IMR-90 (cell line): ENCODE data around the gene PHACTR3. TPM values are rescaled to one million over a fixed set of nuclear protein-coding genes. Genes with fewer than 3 reads are reported as not detected.

ENCODE experiments used
- ATAC-seq: fragments of 200-7000 bp; cut with Tn5 transposase; 2 replicates; pipeline ENCODE4 v1.9.1; 2020; ENCODE audit warnings: low read depth, mild to moderate bottlenecking, moderate library complexity
- BruUV-seq: library from RNA; stranded (reverse); fragments of 400-500 nt; replicated peaks from 2 replicates; lab custom pipeline; 2021; lab: Mats Ljungman, UMichigan
- CTCF ChIA-PET: fragments of 300-600 bp; formaldehyde crosslinking; extraction: SDS; loops from one replicate; lab custom pipeline; 2021; ENCODE audit warnings: antibody characterized with exemption; lab: Yijun Ruan, JAX
- POLR2A ChIA-PET: fragments of 300-600 bp; sonication (Branson Sonifier 250); formaldehyde crosslinking; loops from one replicate; lab custom pipeline; 2022; ENCODE audit warnings: antibody characterized with exemption; ENCODE audit not compliant: unreplicated experiment; lab: Charles Lee
- DNase-seq: peaks from one replicate; pipeline ENCODE4 v3.0.0; 2013
- H2AFZ ChIP-seq: replicated peaks from 2 replicates; pipeline ENCODE3; 2013; ENCODE audit warnings: low read length, mild to moderate bottlenecking; ENCODE audit not compliant: poor library complexity
- H2AK5ac ChIP-seq: 2 replicates; pipeline ENCODE4 v1.6.1; 2013; ENCODE audit warnings: low read depth, low read length, inconsistent platforms
- H2AK9ac ChIP-seq: replicated peaks from 2 replicates; pipeline ENCODE3; 2013; ENCODE audit warnings: mild to moderate bottlenecking, low read depth, low read length, moderate library complexity; ENCODE audit not compliant: poor library complexity
- H2BK120ac ChIP-seq: 2 replicates; pipeline ENCODE4 v1.6.1; 2013; ENCODE audit warnings: low read depth, low read length, inconsistent platforms
- H2BK15ac ChIP-seq: 3 replicates; pipeline ENCODE4 v1.6.1; 2013; ENCODE audit warnings: low read depth, low read length, inconsistent platforms
- H2BK20ac ChIP-seq: 2 replicates; pipeline ENCODE4 v1.6.1; 2013; ENCODE audit warnings: low read depth, mild to moderate bottlenecking, inconsistent platforms, low read length, moderate library complexity
- H2BK5ac ChIP-seq: 2 replicates; pipeline ENCODE4 v1.6.1; 2013; ENCODE audit warnings: mild to moderate bottlenecking, low read depth, low read length, inconsistent platforms; ENCODE audit not compliant: poor library complexity, severe bottlenecking
- H3K14ac ChIP-seq: replicated peaks from 2 replicates; pipeline ENCODE4 v1.6.1; 2013; ENCODE audit warnings: low read depth, low read length, inconsistent platforms
- H3K18ac ChIP-seq: 2 replicates; pipeline ENCODE4 v1.6.1; 2013; ENCODE audit warnings: low read depth, low read length, control low read depth
- H3K23ac ChIP-seq: 2 replicates; pipeline ENCODE4 v1.6.1; 2013; ENCODE audit warnings: low read depth, low read length, inconsistent platforms
- H3K27ac ChIP-seq: 2 replicates; pipeline ENCODE4 v1.5.1; 2013; ENCODE audit warnings: mild to moderate bottlenecking, control low read depth, low read length; ENCODE audit not compliant: insufficient read depth
- H3K27me3 ChIP-seq: 2 replicates; pipeline ENCODE4 v1.6.1; 2013; ENCODE audit warnings: low read length; ENCODE audit not compliant: control insufficient read depth, insufficient read depth
- H3K36me3 ChIP-seq: 2 replicates; pipeline ENCODE4 v1.6.1; 2013; ENCODE audit warnings: low read length, mixed read lengths; ENCODE audit not compliant: control insufficient read depth, insufficient read depth
- H3K4ac ChIP-seq: 2 replicates; pipeline ENCODE4 v1.6.1; 2013; ENCODE audit warnings: low read depth, low read length, inconsistent platforms
- H3K4me1 ChIP-seq: 2 replicates; pipeline ENCODE4 v1.6.1; 2013; ENCODE audit warnings: low read length, mixed read lengths; ENCODE audit not compliant: control insufficient read depth, insufficient read depth
- H3K4me2 ChIP-seq: 2 replicates; pipeline ENCODE4 v1.6.1; 2013; ENCODE audit warnings: low read depth, mild to moderate bottlenecking, control low read depth, low read length, moderate library complexity
- H3K4me3 ChIP-seq: 2 replicates; pipeline ENCODE4 v1.5.1; 2013; ENCODE audit warnings: low read depth, mild to moderate bottlenecking, control low read depth, low read length, moderate library complexity; ENCODE audit not compliant: insufficient read depth
- H3K56ac ChIP-seq: 2 replicates; pipeline ENCODE4 v1.6.1; 2013; ENCODE audit warnings: low read length, inconsistent platforms; ENCODE audit not compliant: insufficient read depth; ENCODE audit errors: extremely low read depth
- H3K79me1 ChIP-seq, 2 experiments: 2 replicates each; pipeline ENCODE4 v1.6.1; 2013; ENCODE audit warnings: low read length in 2 of 2, inconsistent platforms in 1 of 2, low read depth in 1 of 2
- H3K9ac ChIP-seq: 2 replicates; pipeline ENCODE4 v1.6.1; 2013; ENCODE audit warnings: low read depth, low read length, control low read depth
- H3K9me1 ChIP-seq: 2 replicates; pipeline ENCODE4 v1.6.1; 2013; ENCODE audit warnings: low read length, inconsistent platforms; ENCODE audit not compliant: insufficient read depth
- H3K9me3 ChIP-seq: 2 replicates; pipeline ENCODE4 v1.6.1; 2013; ENCODE audit warnings: low read length; ENCODE audit not compliant: control insufficient read depth, insufficient read depth
- H4K20me1 ChIP-seq: 2 replicates; pipeline ENCODE4 v1.6.1; 2013; ENCODE audit warnings: low read length, inconsistent platforms; ENCODE audit not compliant: insufficient read depth
- H4K5ac ChIP-seq: 2 replicates; pipeline ENCODE4 v1.6.1; 2013; ENCODE audit warnings: mild to moderate bottlenecking, low read depth, low read length, control low read depth
- H4K8ac ChIP-seq, 2 experiments: 2 replicates each; pipeline ENCODE4 v1.6.1; 2013; ENCODE audit warnings: low read depth in 2 of 2, low read length in 2 of 2, control low read depth in 1 of 2, inconsistent platforms in 1 of 2
- H4K91ac ChIP-seq: 2 replicates; pipeline ENCODE4 v1.6.1; 2013; ENCODE audit warnings: low read depth, low read length, inconsistent platforms; ENCODE audit not compliant: insufficient read depth
- CEBPB ChIP-seq: IDR thresholded peaks from 2 replicates; pipeline ENCODE4 v1.6.1; 2012; ENCODE audit warnings: low read depth, low read length, improper control_type of control experiment
- CTCF ChIP-seq: conservative IDR thresholded peaks from 2 replicates; pipeline ENCODE4 v1.5.1; 2012; ENCODE audit warnings: mild to moderate bottlenecking, low read depth, low read length, improper control_type of control experiment
- MAFK ChIP-seq: IDR thresholded peaks from 2 replicates; pipeline ENCODE4 v1.6.1; 2012; ENCODE audit warnings: low read depth, low read length, improper control_type of control experiment
- RFX5 ChIP-seq: IDR thresholded peaks from 2 replicates; pipeline ENCODE4 v1.8.0; 2012; ENCODE audit warnings: low read depth, mild to moderate bottlenecking, low read length, moderate library complexity
- SMC3 ChIP-seq: fragments of 150-350 bp; IDR thresholded peaks from 2 replicates; pipeline ENCODE4 v1.6.1; 2016; ENCODE audit warnings: low read depth, mild to moderate bottlenecking, antibody characterized with exemption, low read length, moderate library complexity
- WGBS, 2 experiments: methylation state at CpG; one replicate each; pipeline versions ENCODE4 v1.1.5 to v1.1.7; 2013; ENCODE audit warnings: missing lambda C conversion rate in 2 of 2; ENCODE audit not compliant: insufficient read length in 1 of 2; ENCODE audit errors: extremely low coverage in 2 of 2; 5-methylcytosine and 5-hydroxymethylcytosine counted together
- dilution Hi-C: fragments of 300-500 bp; cut with HindIII; formaldehyde crosslinking; loops from one replicate; pipeline ENCODE4 v1.14.3; 2018; ENCODE audit warnings: low sequenced_read_pairs; ENCODE audit not compliant: unreplicated experiment
- in situ Hi-C: fragments of 300-500 bp; cut with MboI; formaldehyde crosslinking; loops from 3 replicates; pipeline ENCODE4 v1.14.3; 2019; ENCODE audit warnings: low sequenced_read_pairs, inconsistent platforms, mixed read lengths
- intact Hi-C: fragments of 100-400 bp; cut with micrococcal nuclease; formaldehyde crosslinking; loops from 2 replicates; pipeline ENCODE4 v1.10.0; 2022
- polyA plus RNA-seq, 3 experiments: library from polyadenylated mRNA; depleted of rRNA; stranded (reverse); fragments of >200 nt; gene quantifications; 2 replicates each; pipeline ENCODE4 v1.2.3, GENCODE V29; 2012; ENCODE audit warnings: low replicate concordance in 1 of 3
- total RNA-seq: library from RNA; depleted of rRNA; stranded (reverse); fragments of >200 nt; gene quantifications from 2 replicates; pipeline ENCODE4 v1.2.3, GENCODE V29; 2012

The PHACTR3 gene
- total and polyA plus RNA-seq, 2 of the 4 experiments (the other 2 are of a cell fraction): not detected

GRCh38 chr20:59583428-59584277 is 20.7 kb upstream of the PHACTR3 start:
- H3K36me3 ChIP-seq: no peaks in the 10 kb centered on the region
- no peak overlapping the region for H3K18ac ChIP-seq
- dilution Hi-C loops (no loop called here), in situ Hi-C loops (no loop called here), intact Hi-C loops (no loop called here)
- H3K79me1 ChIP-seq: no peaks in the 10 kb centered on the region
- H3K4me2 ChIP-seq: no peak overlapping the region
- no peak overlapping the region for H2BK15ac ChIP-seq
- H3K27ac ChIP-seq: no peak overlapping the region
- H3K23ac ChIP-seq: no peak overlapping the region
- no peak overlapping the region for H3K56ac ChIP-seq
- H2AFZ ChIP-seq: no peak overlapping the region
- no peak overlapping the region for H3K9ac ChIP-seq
- H2AK5ac ChIP-seq: no peak overlapping the region
- no peak overlapping the region for H3K4me3 ChIP-seq
- no peak overlapping the region for H2BK20ac ChIP-seq
- no peak overlapping the region for H4K91ac ChIP-seq
- POLR2A ChIA-PET: no interaction called here
- no peaks in the 10 kb centered on the region for H4K20me1 ChIP-seq
- no peak overlapping the region for H2BK120ac ChIP-seq
- H3K14ac ChIP-seq: no peak overlapping the region
- no peak for ATAC-seq
- no peak overlapping the region for H3K4ac ChIP-seq
- H4K5ac ChIP-seq: no peak overlapping the region
- H3K27me3 ChIP-seq: no peaks in the 10 kb centered on the region
- H2AK9ac ChIP-seq: no peak overlapping the region
- CTCF ChIA-PET: no interaction called here
- no TSS peak for BruUV-seq
- no peaks in the 10 kb centered on the region for H3K9me1 ChIP-seq
- no peak overlapping the region for H2BK5ac ChIP-seq
- WGBS, 2 experiments: 82% methylated on average over 13 of the region's 31 CpGs; no CpG with 5 or more reads in 1 of the 2 experiments
- no peak overlapping the region for H4K8ac ChIP-seq
- H3K9me3 ChIP-seq: peaks cover 3% of the 10 kb centered on the region; the same call in 1 of the 2 replicates
- no peaks in the 10 kb centered on the region for H3K4me1 ChIP-seq
- no peak for DNase-seq
- no peak for TF ChIP-seq CTCF
- no peak for TF ChIP-seq MAFK
- TF ChIP-seq CEBPB: no peak
- TF ChIP-seq SMC3: no peak
- TF ChIP-seq RFX5: no peak
